Ammon's horn (tissue), 1 donor: Measurements from ENCODE around the gene MLIP.

Source experiments
- DNase-seq: peaks from one replicate; pipeline ENCODE4 v3.0.0-alpha.2; 2016; ENCODE audit warnings: low spot score

MLIP gene

DNA sequence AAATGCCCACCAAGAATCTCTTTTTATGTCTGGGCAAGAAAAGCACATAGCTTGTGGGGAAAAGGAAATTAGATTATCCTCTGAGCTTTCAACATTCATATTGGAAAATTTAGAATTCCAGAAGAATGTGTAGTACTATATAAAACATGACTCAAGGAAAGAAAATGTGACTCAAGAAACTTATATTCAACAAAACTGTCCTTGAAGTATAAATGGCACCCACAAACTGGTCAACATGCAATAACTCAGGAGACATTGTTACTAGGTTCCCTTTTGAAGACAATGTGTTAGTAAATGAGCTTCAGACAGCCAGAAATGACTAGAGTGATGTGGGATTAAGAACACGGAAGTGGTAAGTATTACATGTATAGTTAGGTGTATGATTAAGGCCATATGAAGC, 170.9 kb downstream of the MLIP start:
- DNase-seq: no peak

DNA sequence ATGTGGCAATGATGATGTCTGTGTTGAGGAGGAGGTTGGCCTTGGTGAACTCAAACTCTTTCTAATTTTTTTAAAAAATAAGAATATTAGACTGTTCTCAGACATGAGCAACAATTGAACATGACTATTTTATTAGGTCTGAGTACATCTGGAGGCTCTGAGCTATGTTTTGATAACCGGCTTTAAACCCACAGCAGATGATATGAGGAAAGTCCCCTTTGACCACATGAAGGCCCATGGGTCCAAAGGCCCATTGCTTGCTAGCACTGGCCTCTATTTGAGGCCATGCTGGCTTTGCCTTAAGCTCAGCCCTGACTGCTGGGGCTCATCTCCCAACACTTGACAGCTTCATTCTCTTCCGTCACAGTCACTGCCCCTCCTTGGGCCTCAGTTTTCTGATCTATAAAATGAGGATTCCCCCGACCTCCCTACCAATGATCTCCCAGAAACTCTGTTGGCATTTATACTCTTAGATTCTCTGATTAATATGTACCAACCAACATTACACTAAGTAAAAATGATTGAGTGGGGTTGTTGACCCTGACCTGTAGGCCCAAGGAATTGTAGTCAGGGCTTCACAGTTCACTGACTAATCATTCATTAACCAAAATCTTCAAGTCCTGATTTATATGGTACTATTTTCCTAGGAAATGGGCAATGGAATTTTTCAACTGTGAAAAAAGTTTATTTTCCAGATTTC, 173.1 kb downstream of the MLIP start:
- DNase-seq: no peak

DNA sequence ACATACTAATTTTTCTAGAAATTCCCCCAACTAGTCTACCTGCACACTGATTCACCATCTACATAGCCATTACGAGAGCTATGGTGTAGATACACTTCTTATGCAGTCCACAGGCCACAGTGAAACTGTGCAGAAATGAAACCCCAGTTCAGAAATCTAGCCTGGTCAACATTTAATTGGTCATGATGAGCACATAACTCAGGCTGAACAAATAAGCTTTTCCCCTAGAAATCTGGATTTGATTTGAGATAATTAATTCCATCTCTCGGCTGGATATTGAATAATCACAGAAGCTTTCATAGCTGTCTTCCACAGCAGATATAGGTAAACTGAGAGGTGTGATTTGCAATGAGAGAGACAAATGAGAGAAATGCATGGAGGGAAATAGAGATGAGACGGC, 174.4 kb downstream of the MLIP start:
- DNase-seq: no peak

DNA sequence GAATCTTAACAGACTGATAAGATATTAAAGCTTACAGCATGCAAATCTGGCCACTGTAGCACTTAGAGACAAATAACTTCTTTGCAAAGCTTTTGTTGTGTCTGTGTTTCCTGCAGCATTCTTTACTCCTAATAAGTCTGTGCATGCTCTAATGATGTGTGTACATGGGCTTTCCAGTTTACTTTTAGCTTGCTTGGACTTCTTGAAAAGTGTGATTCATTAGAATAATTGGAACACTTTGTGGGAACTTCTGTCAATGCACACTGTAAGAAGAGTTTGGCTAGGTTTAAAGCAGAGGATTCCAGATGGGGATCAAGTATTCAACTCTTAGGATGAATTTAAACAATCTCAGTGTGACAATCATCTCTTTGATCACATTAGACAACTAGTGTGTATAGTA, 174.9 kb downstream of the MLIP start:
- no peak for DNase-seq

DNA sequence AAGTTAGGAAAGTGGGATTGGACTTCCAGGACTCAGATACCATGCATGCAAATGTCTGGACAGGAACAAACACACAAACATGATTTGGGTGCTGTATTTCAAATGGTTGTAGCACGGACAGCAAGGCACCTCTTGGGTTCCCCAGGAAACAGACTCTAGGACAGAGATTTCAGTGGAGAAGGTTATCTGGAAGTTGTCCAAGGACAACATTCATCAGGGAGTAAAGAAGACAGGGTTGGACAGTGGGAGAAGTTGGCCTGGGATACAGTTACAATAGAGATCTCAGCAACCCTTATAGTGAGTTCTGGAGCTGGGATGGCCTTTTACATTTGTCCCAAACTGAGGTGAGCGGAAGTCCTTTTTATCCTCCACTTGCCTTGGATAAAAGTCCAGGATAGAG, 177.2 kb downstream of the MLIP start:
- no peak for DNase-seq

DNA sequence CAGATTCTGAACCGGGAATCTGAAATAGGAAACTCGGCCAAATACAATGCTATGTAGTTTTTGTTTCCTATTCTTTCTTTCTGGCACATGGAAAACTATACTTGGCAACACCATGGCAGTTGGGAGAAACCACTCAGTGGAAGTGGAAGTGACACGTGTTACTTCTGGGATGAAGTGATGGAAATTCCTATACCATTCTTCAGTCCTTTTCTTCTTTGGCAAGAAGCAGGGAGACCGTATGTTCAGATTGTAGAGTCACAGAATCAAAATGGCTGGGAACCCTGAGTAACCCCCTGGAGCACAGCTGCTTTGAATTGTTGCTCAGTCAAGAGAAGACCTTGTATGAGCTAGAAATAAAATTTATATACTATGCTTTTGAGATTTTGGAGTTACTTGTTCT, 178.2 kb downstream of the MLIP start:
- no peak for DNase-seq

DNA sequence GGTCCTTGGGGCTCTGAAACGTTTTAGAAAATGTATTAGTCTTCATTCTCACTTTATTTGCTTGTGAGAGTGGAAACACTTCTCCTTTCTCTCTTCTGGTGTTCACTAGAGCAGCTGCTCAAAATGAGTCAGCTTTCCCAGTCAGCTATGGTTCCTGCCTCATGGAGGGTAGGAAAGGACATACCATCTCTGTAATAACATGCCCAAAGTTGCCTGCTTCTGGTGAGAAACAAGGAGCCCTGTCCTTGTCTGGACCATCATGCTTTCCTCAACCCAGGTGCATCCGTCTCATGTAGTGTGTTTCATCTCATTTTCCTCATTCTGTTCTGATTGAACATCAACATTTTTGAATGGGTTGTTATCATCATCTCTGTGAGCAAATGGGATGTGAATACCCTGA, 179.9 kb downstream of the MLIP start:
- no peak for DNase-seq

DNA sequence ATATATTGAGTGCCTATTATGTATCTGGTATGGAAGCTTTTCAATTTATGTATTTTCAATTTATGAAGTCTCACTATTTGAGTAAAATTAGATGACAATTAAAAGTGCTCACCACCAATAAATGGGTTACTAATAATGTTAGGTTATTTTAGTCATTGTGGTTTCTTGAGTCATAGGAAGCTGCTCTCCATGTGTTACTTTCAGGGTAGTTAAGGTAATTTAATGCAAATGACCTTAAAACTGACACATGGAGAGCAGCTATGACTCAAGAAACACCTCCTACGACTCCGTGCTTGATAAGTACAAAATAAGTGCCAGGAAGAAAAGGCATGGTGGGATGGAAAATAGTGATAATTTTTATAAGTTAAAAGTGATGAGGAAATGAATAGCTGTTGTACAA, 180.5 kb downstream of the MLIP start:
- DNase-seq: no peak

DNA sequence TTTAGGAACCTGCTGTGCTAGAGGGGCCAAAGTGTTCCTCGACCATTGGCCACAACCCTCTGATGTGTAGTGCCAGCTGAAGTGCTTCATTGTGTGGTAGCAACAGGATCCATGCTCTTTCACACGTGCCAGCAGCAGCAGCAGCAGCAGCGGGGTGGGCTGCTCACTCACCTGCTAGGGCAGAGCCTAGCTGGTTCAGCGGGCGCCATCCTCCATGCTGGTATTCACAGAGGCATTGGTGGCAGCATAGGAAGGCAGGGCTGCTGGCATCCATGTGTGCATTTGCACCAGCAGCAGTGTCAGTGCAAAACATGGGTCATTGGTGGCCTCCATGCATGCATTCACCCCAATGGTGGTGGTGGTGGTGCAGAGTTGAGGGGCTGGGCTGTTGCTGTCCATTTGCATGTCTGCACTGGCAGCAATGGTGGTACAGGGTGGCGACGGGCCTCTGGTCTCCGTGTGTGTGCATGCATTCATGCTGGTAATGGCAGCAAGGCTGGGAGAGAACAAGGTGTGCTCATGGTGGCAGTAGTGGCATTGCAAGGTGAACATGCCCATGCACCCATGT, 183.8 kb downstream of the MLIP start:
- no peak for DNase-seq

DNA sequence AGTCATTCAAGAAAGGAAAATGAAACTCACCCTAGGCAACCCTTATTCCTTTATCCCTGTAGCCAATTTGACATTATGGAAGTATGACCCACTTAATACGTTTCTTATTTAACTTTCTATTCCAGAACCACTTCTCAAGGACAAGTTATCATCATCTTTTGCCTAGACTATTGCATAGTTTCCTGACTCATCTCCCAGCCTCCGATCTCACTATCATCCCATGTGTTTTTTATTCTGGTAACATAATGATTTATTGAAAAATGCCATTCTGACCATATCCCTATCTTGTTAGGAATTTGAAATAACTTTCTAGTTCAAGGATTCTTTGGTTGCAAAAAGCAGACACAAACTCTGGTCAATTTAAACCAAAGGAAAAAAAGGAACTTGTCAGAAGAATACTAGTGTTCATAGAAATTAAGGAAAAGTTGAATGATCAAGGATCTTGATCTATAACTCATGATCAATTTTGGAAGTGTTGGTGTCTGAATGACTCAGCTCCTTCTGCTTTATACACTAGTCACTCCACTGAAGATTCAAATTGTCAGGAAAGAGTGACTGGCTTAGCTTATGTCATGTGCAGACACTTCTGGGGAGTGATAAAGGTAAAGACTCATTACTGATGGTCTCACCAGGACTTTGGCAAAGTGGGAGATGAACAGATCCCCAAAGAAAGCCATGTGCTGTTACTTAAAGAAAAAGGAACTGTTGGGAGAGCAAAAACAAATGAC, 188.5 kb downstream of the MLIP start:
- DNase-seq: no peak

DNA sequence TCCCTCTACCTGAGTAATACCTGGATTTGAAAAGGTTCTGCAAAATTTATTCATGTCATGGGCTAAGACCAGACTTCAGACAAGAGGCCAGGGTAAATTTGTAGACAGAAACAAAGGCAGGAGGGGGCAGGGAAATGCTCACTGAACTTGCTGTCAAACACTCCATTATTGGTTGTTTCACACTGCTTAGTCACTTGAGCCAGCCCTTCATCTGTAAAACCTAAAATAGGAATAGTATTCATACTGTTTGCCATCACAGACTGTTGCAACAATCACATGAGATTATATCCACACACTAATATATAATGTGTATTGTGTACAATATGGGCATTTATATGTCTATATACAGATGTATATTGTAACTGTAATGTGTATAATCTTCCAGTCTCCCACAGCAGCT, 190.5 kb downstream of the MLIP start:
- no peak for DNase-seq

DNA sequence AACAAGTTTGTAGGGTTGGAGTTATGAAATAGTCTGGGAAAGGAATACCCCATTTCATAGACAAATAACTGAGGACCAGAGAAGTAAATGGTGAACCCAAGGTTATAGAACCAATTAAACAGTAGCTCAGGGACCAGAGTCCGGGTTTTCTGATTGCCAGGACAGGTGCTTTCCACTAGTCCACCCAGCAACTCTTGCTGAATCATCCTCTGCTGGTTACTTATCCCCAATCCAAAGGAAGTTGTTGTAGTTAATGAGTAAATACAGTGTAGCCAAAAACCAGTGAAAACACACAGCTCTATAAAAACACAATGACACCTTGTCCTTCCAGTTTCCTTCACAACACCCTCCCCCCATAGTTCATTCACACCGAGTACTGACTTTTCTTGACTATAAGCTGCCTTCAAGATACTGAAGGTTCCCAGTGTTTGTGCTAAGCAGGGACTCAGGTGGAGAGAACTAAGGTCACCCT, 196.2 kb downstream of the MLIP start:
- no peak for DNase-seq

DNA sequence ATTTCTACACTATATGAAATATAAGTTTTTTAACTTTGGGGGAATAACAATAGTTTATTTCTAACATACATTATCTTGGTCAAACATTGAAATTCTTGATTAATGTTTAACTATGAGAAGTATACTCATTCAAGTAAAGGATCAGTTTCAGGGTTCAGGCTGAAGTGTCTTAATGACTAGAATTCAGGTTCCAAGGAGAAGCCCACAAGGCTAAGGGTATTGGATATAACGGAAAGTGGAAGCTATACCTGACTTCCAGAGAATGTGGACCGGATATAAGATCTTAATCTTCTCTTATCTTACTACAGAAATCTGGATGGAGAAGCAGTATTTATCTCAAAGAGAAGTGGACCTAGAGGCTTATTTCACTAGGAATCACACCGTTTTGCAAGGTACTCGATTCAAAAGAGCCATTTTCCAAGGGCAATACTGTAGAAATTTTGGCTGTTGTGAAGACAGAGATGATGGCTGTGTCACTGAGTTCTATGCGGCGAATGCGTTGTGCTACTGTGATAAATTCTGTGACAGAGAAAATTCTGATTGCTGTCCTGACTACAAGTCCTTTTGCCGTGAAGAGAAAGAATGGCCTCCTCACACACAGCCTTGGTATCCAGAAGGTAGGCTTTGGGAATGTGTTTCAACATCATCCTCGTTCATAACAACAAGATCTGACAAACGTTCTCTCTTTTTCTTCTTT, 197.2 kb downstream of the MLIP start, which contains the start of gene TINAG:
TSS of gene TINAG (plus strand) at position 153 of the 697 bp plus-strand sequence. CDS start at position 263, 110 bp downstream.
- no peak for DNase-seq

DNA sequence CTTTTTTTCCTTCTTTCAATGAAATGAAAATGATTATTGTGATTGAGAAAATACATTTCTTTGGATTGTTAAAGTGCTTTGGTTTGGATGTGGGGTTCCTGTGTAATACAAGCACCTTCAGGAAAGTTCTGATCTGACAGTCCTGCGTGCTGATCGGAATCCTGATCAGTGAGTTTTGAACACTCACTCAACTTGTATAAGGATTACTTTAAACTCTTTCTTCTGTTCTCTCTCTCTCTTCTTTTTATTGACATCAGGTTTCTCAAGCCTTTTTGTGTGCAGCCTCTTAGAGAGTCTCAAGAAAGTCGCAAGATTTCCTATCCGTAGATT, 197.7 kb downstream of the MLIP start:
- no peak for DNase-seq

DNA sequence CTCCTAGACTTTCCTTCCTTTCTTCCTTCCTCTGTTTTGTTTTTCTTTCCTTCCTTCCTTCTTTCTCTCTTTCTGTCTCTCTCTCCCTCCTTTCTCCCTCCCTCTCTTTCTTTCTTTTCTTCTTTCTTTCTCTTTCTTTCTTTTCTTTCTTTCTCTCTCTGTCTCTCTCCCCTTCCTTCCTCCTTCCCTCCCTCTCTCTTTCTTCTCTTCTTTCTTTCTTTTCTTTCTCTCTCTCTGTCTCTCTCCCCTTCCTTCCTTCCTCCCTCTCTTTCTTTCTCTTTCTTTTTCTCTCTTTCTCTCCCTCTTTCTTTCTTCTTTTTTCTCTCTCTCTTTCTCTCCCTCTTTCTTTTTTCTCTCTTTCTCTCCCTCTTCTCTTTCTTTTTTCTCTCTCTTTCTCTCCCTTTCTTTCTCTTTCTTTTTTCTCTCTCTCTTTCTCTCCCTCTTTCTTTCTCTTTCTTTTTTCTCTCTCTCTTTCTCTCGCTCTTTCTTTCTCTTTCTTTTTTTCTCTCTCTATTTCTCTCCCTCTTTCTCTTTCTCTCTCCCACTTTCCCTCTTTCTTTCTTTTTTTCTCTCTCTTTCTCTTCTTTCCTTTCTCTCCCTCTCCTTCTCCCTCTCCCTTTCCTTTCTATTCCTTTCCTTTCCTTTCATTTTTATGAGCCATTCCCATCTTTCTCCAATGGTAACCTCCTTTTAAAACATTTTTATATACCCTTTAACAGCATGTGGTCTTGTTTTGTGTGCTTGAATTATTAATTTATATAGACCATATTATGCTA, 199.3 kb downstream of the MLIP start:
- no peak for DNase-seq

DNA sequence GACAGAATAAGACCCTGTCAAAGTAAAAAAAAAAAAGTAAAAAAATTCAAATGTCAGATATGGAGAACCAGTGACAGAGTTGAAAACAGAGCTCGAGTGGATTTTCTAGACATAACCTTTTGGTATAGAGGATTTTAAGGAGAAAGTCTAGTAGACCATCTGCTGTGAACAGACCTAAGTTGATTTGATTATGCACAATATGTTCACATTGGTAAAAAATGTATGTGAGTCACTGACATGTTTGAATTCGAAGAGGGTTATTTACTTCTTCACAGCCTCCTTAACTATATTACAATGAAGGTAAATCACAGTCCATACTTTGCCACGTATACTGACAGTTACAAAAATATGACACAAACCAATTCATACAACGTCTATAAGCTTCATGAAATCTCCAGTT, 204.4 kb downstream of the MLIP start:
- DNase-seq: no peak
